ENCODE results near the gene SMARCA5.

Gene SMARCA5

DNA sequence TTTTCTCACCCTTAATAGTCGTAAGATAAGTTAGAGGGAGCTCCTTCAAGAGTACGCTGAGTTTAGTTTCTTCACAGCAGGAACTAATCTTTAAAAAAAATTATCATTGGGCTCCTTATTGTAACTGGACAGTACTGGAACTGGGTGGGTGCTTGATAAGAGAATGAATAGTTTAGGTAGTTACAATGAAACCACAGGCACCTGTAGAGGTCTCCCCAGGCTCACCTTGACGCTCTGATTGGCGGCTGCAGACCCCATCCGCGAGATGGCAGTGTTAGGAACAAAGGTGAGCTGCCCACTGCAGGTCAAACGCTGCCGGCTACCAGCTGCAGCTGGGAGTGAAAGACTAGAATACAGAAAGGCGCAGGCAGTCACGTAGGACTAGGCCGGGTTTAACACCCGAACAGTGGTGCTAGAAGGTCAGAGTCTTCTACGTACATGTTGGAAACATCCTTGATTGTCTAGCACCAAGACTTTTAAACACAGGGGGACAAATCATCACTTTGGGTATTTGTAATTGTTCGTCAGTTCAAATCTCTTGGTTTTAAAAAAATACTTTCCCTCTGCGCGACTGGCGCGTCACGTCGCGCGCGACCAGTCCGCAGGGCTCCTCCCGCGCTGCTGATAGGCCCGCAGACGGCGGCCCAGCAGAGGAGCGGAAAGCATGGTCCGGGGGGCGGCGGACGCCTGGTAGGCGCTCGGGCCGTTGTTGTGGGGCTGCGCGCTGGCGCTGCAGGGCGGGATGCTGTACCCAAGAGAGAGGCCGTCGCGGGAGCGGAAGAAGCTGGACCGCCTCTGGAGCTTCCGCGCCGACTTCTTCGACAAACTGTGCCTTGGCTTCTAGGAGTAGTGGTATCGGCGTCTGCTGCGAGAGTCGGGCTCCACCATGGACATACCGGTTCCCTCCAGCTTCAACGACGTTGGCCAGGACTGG, 45.6 kb downstream of the SMARCA5 start:
- peaks cover 43% of the 10 kb centered on the region for H3K4me1 Mint-ChIP-seq (ENCODE audit: low read depth)
- peak overlapping the region; percentile 97 for H3K27ac Mint-ChIP-seq
- H3K27me3 Mint-ChIP-seq = no peaks in the 10 kb centered on the region
- peaks cover 4% of the 10 kb centered on the region for H3K9me3 Mint-ChIP-seq
- H3K36me3 Mint-ChIP-seq (ENCODE audit: low read depth) = peaks cover 15% of the 10 kb centered on the region
- peak overlapping the region; percentile 93 for H3K4me3 Mint-ChIP-seq

DNA sequence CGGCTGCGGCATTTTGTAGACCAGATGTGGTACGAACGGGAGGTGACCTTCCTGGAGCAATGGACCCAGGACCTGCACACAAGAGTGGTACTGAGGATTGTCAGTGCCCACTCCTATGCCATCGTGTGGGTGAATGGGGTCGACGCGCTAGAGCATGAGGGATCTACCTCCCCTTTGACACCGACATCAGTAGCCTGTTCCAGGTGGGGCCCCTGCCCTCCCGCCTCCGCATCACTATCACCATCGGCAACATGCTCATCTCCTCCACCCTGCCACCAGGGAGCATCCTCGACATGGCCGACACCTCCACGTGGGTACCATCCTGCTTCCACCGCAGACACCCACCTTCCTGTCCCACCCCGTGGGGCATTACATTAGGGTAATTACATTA, 46.2 kb downstream of the SMARCA5 start:
- H3K4me3 Mint-ChIP-seq = peak overlapping the region; percentile 93
- no peaks in the 10 kb centered on the region for H3K27me3 Mint-ChIP-seq
- H3K4me1 Mint-ChIP-seq (ENCODE audit: low read depth) = peaks cover 44% of the 10 kb centered on the region
- H3K36me3 Mint-ChIP-seq (ENCODE audit: low read depth) = peaks cover 9% of the 10 kb centered on the region
- peak overlapping the region; percentile 71 for H3K27ac Mint-ChIP-seq
- peaks cover 4% of the 10 kb centered on the region for H3K9me3 Mint-ChIP-seq

DNA sequence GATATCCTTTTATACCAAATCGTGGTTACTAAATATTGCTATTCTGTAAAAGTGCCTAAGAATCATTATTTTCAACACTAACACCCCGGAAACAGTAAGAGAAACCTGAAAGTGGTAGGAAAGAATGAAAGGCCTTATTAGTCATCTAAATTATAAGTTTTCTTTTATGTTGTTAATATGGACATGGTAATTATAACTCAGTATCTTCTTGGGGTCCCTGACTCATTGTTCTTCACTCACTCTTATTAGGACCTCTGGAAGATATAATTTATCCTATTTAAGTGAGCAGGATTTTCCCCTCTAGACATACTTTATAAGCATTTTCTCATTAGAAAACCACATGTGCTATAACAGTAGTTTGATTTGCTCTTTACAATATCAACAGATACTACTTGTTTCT, 51.0 kb downstream of the SMARCA5 start:
- peaks cover 3% of the 10 kb centered on the region for H3K27me3 Mint-ChIP-seq
- peaks cover 37% of the 10 kb centered on the region for H3K4me1 Mint-ChIP-seq (ENCODE audit: low read depth)

DNA sequence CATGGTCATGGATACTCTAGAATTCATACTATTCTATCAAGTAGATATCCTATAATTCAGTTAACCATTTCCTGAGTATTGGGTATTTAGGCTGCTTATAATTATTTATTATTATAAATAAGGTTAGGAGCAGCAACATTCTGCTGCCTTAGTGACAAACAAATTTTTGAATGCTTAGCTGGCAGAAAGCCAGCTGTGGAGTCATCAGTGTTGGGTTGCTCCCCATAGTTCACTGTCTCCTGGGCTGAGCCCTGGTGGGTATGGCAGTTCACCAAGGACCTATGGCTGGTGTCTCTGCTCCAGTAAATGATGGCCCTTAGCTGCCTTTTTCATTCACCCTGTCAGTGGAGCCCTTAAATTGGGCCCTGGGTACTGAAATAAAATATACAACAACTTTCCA, 61.8 kb downstream of the SMARCA5 start:
- Mint-ChIP-seq H3K27ac (no peak overlapping the region), H3K36me3 (ENCODE audit: low read depth) (peaks cover 10% of the 10 kb centered on the region), H3K4me1 (ENCODE audit: low read depth) (no peaks in the 10 kb centered on the region), H3K9me3 (no peaks in the 10 kb centered on the region), H3K4me3 (no peak overlapping the region), H3K27me3 (no peaks in the 10 kb centered on the region)

More for the DNA sequence above, 51.0 kb downstream of the SMARCA5 start:
- Mint-ChIP-seq H3K36me3 (ENCODE audit: low read depth) (peaks cover 27% of the 10 kb centered on the region), H3K4me3 (no peak overlapping the region), H3K9me3 (peaks cover 8% of the 10 kb centered on the region), H3K27ac (no peak overlapping the region)

DNA sequence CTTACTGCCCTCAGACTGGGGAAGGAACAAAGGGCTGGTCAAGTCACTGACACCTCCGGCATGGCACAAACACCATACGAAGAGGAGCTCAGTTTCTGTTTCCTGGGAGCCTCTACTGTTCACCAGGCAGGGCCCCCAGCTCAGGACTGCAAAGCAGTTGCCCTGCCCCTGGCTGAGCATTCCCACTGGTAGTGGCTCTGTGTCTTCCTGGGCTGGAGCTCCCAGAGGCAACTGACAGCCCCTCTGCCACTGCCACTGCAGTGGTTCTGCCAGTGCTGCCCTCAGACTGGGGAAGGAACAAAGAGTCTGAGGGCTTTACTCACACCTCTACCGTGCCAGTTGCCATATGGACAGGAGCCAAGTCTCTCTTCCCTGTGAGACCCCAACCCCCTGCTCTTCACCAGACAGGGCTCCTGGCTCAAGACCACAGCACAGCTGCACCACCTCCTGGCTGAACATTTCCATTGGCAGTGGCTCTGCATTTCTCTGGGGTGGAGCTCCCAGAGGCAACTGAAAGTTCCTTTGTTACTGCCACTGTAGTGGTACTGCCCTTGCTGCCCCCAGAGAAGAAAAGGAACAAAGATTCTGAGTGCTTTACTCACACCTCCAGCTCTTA, 67.9 kb downstream of the SMARCA5 start:
- peaks cover 27% of the 10 kb centered on the region for H3K9me3 Mint-ChIP-seq
- H3K27me3 Mint-ChIP-seq = no peaks in the 10 kb centered on the region
- H3K4me1 Mint-ChIP-seq (ENCODE audit: low read depth) = no peaks in the 10 kb centered on the region
- H3K36me3 Mint-ChIP-seq (ENCODE audit: low read depth) = peaks cover 11% of the 10 kb centered on the region
- no peak overlapping the region for H3K4me3 Mint-ChIP-seq
- H3K27ac Mint-ChIP-seq = no peak overlapping the region

DNA sequence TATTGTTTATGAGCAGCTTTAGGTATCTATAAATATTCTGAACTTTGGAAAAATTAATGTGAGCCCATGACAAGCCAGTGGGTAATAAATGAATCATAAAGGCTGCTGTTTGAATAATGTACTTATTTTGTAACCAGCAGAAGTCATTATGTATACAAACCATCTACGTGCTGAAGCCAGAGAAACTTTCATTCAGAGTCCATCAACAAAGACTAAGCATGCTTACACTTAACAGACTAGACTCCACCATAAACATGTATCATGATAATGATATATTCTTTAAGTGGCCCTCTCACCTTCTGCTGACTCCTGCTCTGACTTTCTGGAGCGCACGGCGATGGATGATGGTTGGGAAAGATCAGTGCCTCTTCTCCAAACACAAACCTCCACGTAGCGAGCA, 72.0 kb downstream of the SMARCA5 start:
- Mint-ChIP-seq H3K27ac (no peak overlapping the region), H3K27me3 (no peaks in the 10 kb centered on the region), H3K4me3 (no peak overlapping the region), H3K9me3 (peaks cover 27% of the 10 kb centered on the region), H3K4me1 (ENCODE audit: low read depth) (no peaks in the 10 kb centered on the region), H3K36me3 (ENCODE audit: low read depth) (peaks cover 11% of the 10 kb centered on the region)

- Mint-ChIP-seq H3K27ac (no peak overlapping the region), H3K4me3 (no peak overlapping the region), H3K4me1 (ENCODE audit: low read depth) (no peaks in the 10 kb centered on the region), H3K27me3 (no peaks in the 10 kb centered on the region), H3K36me3 (ENCODE audit: low read depth) (peaks cover 11% of the 10 kb centered on the region), H3K9me3 (peaks cover 27% of the 10 kb centered on the region)
Observed at GRCh38 chr4:143586080-143586479, 72.6 kb downstream of the SMARCA5 start.

GRCh38 chr4:143587703-143588102, 74.2 kb downstream of the SMARCA5 start:
- Mint-ChIP-seq H3K4me3 (no peak overlapping the region), H3K9me3 (peaks cover 22% of the 10 kb centered on the region), H3K27ac (no peak overlapping the region), H3K4me1 (ENCODE audit: low read depth) (no peaks in the 10 kb centered on the region), H3K36me3 (ENCODE audit: low read depth) (peaks cover 7% of the 10 kb centered on the region), H3K27me3 (no peaks in the 10 kb centered on the region)

- no peak overlapping the region for H3K27ac Mint-ChIP-seq
- no peaks in the 10 kb centered on the region for H3K4me1 Mint-ChIP-seq (ENCODE audit: low read depth)
- H3K36me3 Mint-ChIP-seq (ENCODE audit: low read depth) = peaks cover 4% of the 10 kb centered on the region
- no peak overlapping the region for H3K4me3 Mint-ChIP-seq
- H3K27me3 Mint-ChIP-seq = peaks cover 6% of the 10 kb centered on the region
- H3K9me3 Mint-ChIP-seq = peaks cover 4% of the 10 kb centered on the region
Observed at GRCh38 chr4:143597276-143597675, 83.8 kb downstream of the SMARCA5 start.

- H3K27ac Mint-ChIP-seq = no peak overlapping the region
- H3K27me3 Mint-ChIP-seq = peaks cover 6% of the 10 kb centered on the region
- H3K9me3 Mint-ChIP-seq = peaks cover 4% of the 10 kb centered on the region
- no peak overlapping the region for H3K4me3 Mint-ChIP-seq
- H3K4me1 Mint-ChIP-seq (ENCODE audit: low read depth) = no peaks in the 10 kb centered on the region
- H3K36me3 Mint-ChIP-seq (ENCODE audit: low read depth) = peaks cover 4% of the 10 kb centered on the region
Observed at GRCh38 chr4:143598816-143599215, 85.3 kb downstream of the SMARCA5 start.

DNA sequence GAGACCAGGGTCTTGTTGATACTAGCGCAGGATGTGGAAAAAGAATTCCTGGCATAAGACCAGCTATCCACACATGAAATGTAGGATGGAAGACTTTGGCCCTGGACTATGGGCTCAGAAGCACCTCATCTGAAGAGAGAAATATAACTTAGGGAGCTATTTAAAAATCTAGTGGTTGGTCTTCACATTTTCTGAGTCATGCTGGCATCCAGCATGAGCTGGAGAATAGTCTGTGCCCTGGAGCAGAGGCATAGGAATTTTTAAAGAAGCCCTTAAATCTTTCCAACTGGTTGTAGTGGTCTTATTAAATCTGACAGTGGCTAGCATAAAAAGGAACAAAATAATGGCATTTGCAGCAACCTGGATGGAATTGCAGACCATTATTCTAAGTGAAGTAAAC, 86.3 kb downstream of the SMARCA5 start:
- H3K27me3 Mint-ChIP-seq = no peaks in the 10 kb centered on the region
- no peaks in the 10 kb centered on the region for H3K36me3 Mint-ChIP-seq (ENCODE audit: low read depth)
- H3K4me3 Mint-ChIP-seq = no peak overlapping the region
- no peaks in the 10 kb centered on the region for H3K4me1 Mint-ChIP-seq (ENCODE audit: low read depth)
- H3K27ac Mint-ChIP-seq = no peak overlapping the region
- H3K9me3 Mint-ChIP-seq = peaks cover 3% of the 10 kb centered on the region

DNA sequence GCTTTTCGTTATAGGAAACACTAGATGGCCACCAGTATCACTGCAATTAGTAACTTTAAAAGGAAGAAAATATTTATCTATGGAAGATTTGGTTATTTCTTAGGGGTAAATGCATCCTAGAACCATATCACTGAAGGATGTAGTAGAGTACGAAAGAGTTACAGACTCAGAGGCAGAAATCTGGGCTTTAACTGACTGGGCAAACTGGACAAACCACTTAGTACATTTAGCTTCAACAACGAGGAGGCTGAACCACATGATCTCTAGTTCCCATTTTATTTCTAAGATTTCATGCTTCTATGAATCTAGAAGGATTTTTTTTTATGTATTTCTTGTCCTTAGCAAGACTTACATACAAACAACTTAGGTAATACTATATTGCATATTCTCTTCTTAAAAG, 93.0 kb downstream of the SMARCA5 start:
- Mint-ChIP-seq H3K4me3 (no peak overlapping the region), H3K4me1 (ENCODE audit: low read depth) (no peaks in the 10 kb centered on the region), H3K27me3 (no peaks in the 10 kb centered on the region), H3K36me3 (ENCODE audit: low read depth) (no peaks in the 10 kb centered on the region), H3K9me3 (peaks cover 4% of the 10 kb centered on the region), H3K27ac (no peak overlapping the region)

All from stimulated activated naive CD8-positive, alpha-beta T cell treated with anti-CD3 and anti-CD28 coated beads, Interleukin-15, Interleukin-2, amounts not matched to agents 100 ng/mL and 50 ng/mL, for 24 hours (primary cell).